BE2C (cell line): ENCODE results near the gene DIS3L2.
A peak's percentile ranks its signal among the peaks of the same experiment; 100 is the strongest.

Experiments used
- DNase-seq: peaks from one replicate; pipeline ENCODE4 v3.0.0-alpha.2; 2020
- H3K27me3 ChIP-seq: fragments of 250-450 bp; sonication (Bioruptor Pico); 2 replicates; pipeline ENCODE4 v1.5.1; 2020; ENCODE audit warnings: mild to moderate bottlenecking
- H3K36me3 ChIP-seq: fragments of 250-450 bp; sonication (Bioruptor Pico); 2 replicates; pipeline ENCODE4 v1.5.1; 2020; ENCODE audit warnings: mild to moderate bottlenecking
- H3K4me1 ChIP-seq: fragments of 250-450 bp; sonication (Bioruptor Pico); 2 replicates; pipeline ENCODE4 v1.5.1; 2020
- H3K4me3 ChIP-seq: 2 replicates; pipeline ENCODE4 v1.5.1; 2011; ENCODE audit warnings: low read depth, low read length
- H3K9me3 ChIP-seq: fragments of 250-450 bp; sonication (Bioruptor Pico); 2 replicates; pipeline ENCODE4 v1.5.1; 2020
- TF ChIP-seq, protein P1 (sequence below): IDR thresholded peaks from 2 replicates; pipeline ENCODE4 v1.5.1; 2012; ENCODE audit warnings: mild to moderate bottlenecking, low read depth, low read length

Gene DIS3L2

DNA sequence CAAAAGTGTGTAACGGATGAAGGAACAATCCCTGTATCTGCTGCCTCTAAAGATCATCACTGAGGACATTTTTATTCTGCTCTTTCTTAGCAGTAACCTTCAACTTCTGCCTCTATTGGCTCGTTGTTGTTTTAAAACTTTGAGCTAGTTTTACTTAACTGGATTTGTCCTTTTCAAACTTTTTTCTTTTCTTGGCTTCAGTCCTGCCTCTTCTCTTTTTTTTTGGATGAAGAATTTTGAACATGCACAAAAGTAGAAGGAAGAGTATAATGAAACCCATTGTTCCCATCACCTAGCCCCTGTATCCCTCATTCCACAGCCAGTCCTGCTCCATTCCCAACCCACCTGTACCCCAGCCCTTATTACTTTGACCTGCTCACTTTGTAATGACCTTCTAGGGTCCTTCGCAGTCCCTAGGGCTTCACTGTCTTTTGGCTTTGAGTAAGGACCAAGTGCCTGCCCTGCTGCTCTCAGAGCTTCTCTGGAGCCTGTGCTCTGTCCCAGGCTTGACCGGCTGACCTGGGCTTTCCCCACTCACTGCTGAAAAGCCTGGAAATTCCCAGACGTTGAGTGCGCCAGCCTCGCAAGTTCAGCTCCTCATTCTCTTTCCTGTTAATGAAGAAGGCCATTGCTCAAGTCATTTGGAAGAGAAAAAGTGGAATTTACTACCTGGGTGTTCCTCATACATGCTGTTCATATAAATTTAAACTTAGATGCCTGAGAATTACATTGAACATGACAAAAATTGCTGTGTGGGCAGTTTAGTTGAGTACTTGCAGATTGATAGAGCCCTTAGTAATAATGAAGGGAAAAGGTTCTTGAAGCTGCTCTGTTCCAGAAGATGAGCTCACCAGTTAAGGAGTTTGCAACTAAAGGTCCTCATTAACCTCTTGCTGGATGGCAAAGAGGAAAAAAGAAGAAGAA, 267.7 kb downstream of the DIS3L2 start:
- DNase-seq: no peak
- no peaks in the 10 kb centered on the region for H3K4me1 ChIP-seq
- TF ChIP-seq, protein P1, sequence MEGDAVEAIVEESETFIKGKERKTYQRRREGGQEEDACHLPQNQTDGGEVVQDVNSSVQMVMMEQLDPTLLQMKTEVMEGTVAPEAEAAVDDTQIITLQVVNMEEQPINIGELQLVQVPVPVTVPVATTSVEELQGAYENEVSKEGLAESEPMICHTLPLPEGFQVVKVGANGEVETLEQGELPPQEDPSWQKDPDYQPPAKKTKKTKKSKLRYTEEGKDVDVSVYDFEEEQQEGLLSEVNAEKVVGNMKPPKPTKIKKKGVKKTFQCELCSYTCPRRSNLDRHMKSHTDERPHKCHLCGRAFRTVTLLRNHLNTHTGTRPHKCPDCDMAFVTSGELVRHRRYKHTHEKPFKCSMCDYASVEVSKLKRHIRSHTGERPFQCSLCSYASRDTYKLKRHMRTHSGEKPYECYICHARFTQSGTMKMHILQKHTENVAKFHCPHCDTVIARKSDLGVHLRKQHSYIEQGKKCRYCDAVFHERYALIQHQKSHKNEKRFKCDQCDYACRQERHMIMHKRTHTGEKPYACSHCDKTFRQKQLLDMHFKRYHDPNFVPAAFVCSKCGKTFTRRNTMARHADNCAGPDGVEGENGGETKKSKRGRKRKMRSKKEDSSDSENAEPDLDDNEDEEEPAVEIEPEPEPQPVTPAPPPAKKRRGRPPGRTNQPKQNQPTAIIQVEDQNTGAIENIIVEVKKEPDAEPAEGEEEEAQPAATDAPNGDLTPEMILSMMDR: no peak

DNA sequence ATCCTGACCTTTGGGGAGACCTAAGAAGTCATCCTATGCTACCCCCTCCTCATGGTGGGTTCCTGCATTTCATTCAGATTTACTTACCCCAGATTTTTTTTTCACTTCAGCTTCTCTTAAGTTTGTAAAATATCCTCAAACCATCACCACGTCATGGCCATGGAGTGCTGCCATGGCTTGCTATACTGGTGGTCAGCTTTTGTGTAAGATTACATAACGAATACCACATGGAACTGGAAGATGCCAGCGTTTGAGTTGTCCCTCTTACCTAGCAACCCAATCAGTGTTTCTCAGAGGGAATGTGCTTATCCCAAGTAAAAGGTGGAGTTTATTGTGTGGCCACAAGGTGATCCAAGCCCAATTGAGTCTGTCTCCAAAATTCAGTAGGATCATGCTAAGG, 268.4 kb downstream of the DIS3L2 start:
- TF ChIP-seq, protein P1: no peak

More for the DNA sequence above, 267.7 kb downstream of the DIS3L2 start:
- Histone ChIP-seq H3K9me3 (no peaks in the 10 kb centered on the region), H3K36me3 (no peaks in the 10 kb centered on the region), H3K4me3 (no peak overlapping the region), H3K27me3 (no peaks in the 10 kb centered on the region)

DNA sequence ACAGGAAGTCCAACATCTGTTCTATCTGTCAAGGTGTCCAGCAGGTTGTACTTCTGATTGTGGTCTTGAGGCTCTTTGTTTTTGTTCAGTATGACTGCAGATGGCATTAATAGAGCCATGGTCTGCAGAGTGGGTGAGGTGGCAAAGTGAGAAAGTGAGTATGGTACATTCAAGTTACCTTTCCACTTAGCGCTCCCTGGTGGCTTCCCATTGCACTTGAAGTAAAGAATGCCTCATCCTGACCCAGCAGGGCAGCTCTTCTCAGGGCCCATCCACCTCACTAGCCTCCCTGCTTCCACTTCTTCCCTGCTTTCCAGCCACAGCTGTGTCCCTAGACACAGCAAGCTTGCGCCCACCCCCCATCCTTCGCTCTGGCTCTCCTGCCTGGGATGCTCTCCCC, 269.0 kb downstream of the DIS3L2 start:
- Histone ChIP-seq H3K9me3 (no peaks in the 10 kb centered on the region), H3K4me1 (no peaks in the 10 kb centered on the region), H3K36me3 (no peaks in the 10 kb centered on the region), H3K4me3 (no peak overlapping the region), H3K27me3 (no peaks in the 10 kb centered on the region)
- TF ChIP-seq, protein P1: peak; percentile 36
- DNase-seq: peak; percentile 33

More for the DNA sequence above, 268.4 kb downstream of the DIS3L2 start:
- Histone ChIP-seq H3K4me1 (no peaks in the 10 kb centered on the region), H3K9me3 (no peaks in the 10 kb centered on the region), H3K27me3 (no peaks in the 10 kb centered on the region), H3K4me3 (no peak overlapping the region), H3K36me3 (no peaks in the 10 kb centered on the region)
- no peak for DNase-seq

DNA sequence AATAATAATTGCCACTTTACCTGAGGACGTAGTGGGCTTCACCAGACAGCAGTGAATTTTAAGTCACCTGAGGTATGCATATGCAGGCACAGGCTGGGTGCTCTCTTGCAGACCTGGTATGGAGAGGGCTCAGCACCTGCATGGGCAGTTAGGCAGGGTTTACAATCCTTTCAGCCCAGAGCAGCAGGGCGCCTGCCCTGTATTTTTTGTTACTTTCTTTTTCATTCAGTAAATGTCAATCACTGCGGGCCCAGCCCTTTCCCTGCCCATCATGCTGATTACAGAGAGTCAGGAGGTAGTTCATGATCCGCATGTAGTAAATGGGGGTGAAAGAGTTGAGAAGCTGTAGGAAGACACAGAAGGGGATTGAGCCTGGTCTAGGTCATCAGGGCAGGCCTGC, 270.0 kb downstream of the DIS3L2 start:
- Histone ChIP-seq H3K9me3 (no peaks in the 10 kb centered on the region), H3K4me3 (no peak overlapping the region), H3K4me1 (no peaks in the 10 kb centered on the region), H3K27me3 (no peaks in the 10 kb centered on the region), H3K36me3 (no peaks in the 10 kb centered on the region)
- TF ChIP-seq, protein P1: no peak
- DNase-seq: no peak

DNA sequence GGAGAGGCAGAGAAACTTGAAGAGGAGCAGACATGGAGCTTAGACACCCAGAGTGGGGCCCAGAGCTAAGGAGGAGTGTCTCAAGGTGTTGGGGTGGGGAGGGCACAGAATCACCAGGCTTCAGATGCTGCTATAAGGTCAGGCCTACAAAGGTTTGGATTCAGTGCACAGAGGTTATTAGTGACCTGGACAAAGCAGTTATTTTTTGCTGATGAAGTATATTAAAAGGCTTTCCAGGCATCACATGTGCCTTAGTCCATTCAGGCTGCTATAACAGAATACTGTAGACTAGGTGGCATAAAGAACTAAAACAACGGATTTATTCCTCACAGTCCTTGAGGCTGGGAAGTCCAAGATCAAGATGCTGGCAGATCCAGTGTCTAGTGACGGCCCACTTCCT, 271.4 kb downstream of the DIS3L2 start:
- no peak for DNase-seq
- TF ChIP-seq, protein P1: no peak
- Histone ChIP-seq H3K9me3 (no peaks in the 10 kb centered on the region), H3K4me3 (no peak overlapping the region), H3K36me3 (no peaks in the 10 kb centered on the region), H3K27me3 (no peaks in the 10 kb centered on the region), H3K4me1 (no peaks in the 10 kb centered on the region)
